Glutamatergic neuron (in vitro differentiated cells): Measurements from ENCODE around the gene SLCO1A2. TPM values are rescaled to one million over a fixed set of nuclear protein-coding genes. Genes with fewer than 3 reads are reported as not detected.

Experiments
- DNase-seq: peaks from one replicate; pipeline ENCODE4 v3.0.0; 2022
- H3K27ac Mint-ChIP-seq: one replicate; pipeline ENCODE4 v1.8.0; 2020; ENCODE audit warnings: mild to moderate bottlenecking, mixed read lengths, inconsistent platforms; ENCODE audit not compliant: unreplicated experiment
- H3K27me3 Mint-ChIP-seq: one replicate; pipeline ENCODE4 v1.8.0; 2020; ENCODE audit warnings: mild to moderate bottlenecking, moderate library complexity, mixed read lengths, inconsistent platforms; ENCODE audit not compliant: unreplicated experiment
- H3K36me3 Mint-ChIP-seq: one replicate; pipeline ENCODE4 v1.8.0; 2020; ENCODE audit warnings: mild to moderate bottlenecking, mixed read lengths, inconsistent platforms; ENCODE audit not compliant: unreplicated experiment
- H3K4me1 Mint-ChIP-seq: one replicate; pipeline ENCODE4 v1.8.0; 2020; ENCODE audit warnings: mild to moderate bottlenecking, low read depth, mixed read lengths, inconsistent platforms; ENCODE audit not compliant: unreplicated experiment
- H3K4me3 Mint-ChIP-seq: one replicate; pipeline ENCODE4 v1.8.0; 2020; ENCODE audit warnings: mild to moderate bottlenecking, mixed read lengths, inconsistent platforms; ENCODE audit not compliant: unreplicated experiment
- H3K9me3 Mint-ChIP-seq: one replicate; pipeline ENCODE4 v1.8.0; 2020; ENCODE audit warnings: mild to moderate bottlenecking, moderate library complexity, mixed read lengths, inconsistent platforms; ENCODE audit not compliant: unreplicated experiment
- CTCF ChIP-seq: fragments of 200-600 bp; sonication (generic); IDR thresholded peaks from one replicate; pipeline ENCODE4 v1.5.0; 2021; ENCODE audit not compliant: partially characterized antibody, unreplicated experiment
- total RNA-seq: library from RNA; stranded (reverse); fragmentation: NEBNext Ultra II Directional; extraction: Animal tissue kit (Norgen Biotek cat#: 25700); gene quantifications from one replicate; pipeline ENCODE4 v1.2.1, GENCODE V29; 2021; ENCODE audit not compliant: unreplicated experiment

SLCO1A2 gene
- total RNA-seq, 1 donor from 2014 or later, result 11.9 TPM

GRCh38 chr12:21305661-21306060 is 29.1 kb downstream of the SLCO1A2 start:
- no peak for DNase-seq
- Mint-ChIP-seq H3K4me3 (no peak overlapping the region), H3K9me3 (no peaks in the 10 kb centered on the region), H3K27me3 (no peaks in the 10 kb centered on the region), H3K27ac (no peak overlapping the region), H3K36me3 (no peaks in the 10 kb centered on the region), H3K4me1 (no peaks in the 10 kb centered on the region)
- no peak for TF ChIP-seq CTCF

- H3K36me3 Mint-ChIP-seq, result no peaks in the 10 kb centered on the region
- H3K27me3 Mint-ChIP-seq, result no peaks in the 10 kb centered on the region
- no peak overlapping the region for H3K27ac Mint-ChIP-seq
- H3K4me1 Mint-ChIP-seq, result no peaks in the 10 kb centered on the region
- H3K9me3 Mint-ChIP-seq, result no peaks in the 10 kb centered on the region
- no peak for TF ChIP-seq CTCF
- no peak overlapping the region for H3K4me3 Mint-ChIP-seq
- no peak for DNase-seq
These were observed 34.1 kb downstream of the SLCO1A2 start for GRCh38 chr12:21300632-21301031.

GRCh38 chr12:21296751-21297406 is 37.8 kb downstream of the SLCO1A2 start:
- Mint-ChIP-seq H3K27me3 (no peaks in the 10 kb centered on the region), H3K9me3 (no peaks in the 10 kb centered on the region), H3K36me3 (no peaks in the 10 kb centered on the region), H3K4me3 (no peak overlapping the region), H3K27ac (no peak overlapping the region), H3K4me1 (no peaks in the 10 kb centered on the region)
- no peak for DNase-seq
- peak; percentile 90 for TF ChIP-seq CTCF

- no peaks in the 10 kb centered on the region for H3K9me3 Mint-ChIP-seq
- H3K27ac Mint-ChIP-seq, result no peak overlapping the region
- no peaks in the 10 kb centered on the region for H3K27me3 Mint-ChIP-seq
- no peaks in the 10 kb centered on the region for H3K4me1 Mint-ChIP-seq
- DNase-seq, result no peak
- TF ChIP-seq CTCF, result no peak
- H3K4me3 Mint-ChIP-seq, result no peak overlapping the region
- no peaks in the 10 kb centered on the region for H3K36me3 Mint-ChIP-seq
These were observed 38.4 kb downstream of the SLCO1A2 start for GRCh38 chr12:21296348-21296747.

- Mint-ChIP-seq H3K4me1 (no peaks in the 10 kb centered on the region), H3K27me3 (no peaks in the 10 kb centered on the region), H3K9me3 (no peaks in the 10 kb centered on the region), H3K36me3 (no peaks in the 10 kb centered on the region), H3K4me3 (no peak overlapping the region), H3K27ac (no peak overlapping the region)
- no peak for TF ChIP-seq CTCF
- DNase-seq, result no peak
These were observed 40.5 kb downstream of the SLCO1A2 start for GRCh38 chr12:21294176-21294575.
